IPS-18c (cell line): ENCODE data around the gene CANX.

ENCODE experiments used
- H3K4me3 ChIP-seq: 2 replicates; pipeline ENCODE4 v1.7.0; 2013; ENCODE audit warnings: low read depth, mild to moderate bottlenecking, low read length, moderate library complexity; ENCODE audit not compliant: insufficient read depth
- H3K9me3 ChIP-seq: one replicate; pipeline ENCODE4 v1.6.1; 2013; ENCODE audit warnings: mild to moderate bottlenecking, low read length, moderate library complexity; ENCODE audit not compliant: control insufficient read depth, insufficient read depth

Gene CANX

DNA sequence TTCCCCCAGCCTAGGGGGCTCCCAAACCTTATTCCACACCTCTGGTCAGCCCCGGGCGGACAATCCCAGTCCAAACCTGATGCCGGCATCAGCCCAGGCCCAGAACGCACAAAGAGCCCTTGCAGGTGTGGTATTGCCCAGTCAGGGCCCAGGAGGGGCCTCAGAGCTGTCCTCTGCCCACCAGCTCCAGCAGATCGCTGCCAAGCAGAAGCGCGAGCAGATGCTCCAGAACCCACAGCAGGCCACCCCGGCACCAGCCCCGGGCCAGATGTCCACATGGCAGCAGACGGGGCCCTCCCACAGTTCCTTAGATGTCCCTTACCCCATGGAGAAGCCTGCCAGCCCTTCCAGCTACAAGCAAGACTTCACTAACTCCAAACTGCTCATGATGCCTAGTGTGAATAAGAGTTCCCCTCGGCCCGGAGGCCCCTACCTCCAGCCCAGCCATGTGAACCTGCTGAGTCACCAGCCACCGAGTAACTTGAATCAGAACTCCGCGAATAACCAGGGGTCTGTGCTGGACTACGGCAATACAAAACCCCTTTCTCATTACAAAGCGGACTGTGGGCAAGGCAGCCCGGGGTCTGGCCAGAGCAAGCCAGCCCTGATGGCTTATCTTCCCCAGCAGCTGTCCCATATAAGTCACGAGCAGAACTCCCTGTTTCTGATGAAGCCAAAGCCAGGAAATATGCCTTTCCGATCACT lies 67.4 kb downstream of the CANX start:
- H3K4me3 ChIP-seq, result no peak overlapping the region
- H3K9me3 ChIP-seq, result no peaks in the 10 kb centered on the region

DNA sequence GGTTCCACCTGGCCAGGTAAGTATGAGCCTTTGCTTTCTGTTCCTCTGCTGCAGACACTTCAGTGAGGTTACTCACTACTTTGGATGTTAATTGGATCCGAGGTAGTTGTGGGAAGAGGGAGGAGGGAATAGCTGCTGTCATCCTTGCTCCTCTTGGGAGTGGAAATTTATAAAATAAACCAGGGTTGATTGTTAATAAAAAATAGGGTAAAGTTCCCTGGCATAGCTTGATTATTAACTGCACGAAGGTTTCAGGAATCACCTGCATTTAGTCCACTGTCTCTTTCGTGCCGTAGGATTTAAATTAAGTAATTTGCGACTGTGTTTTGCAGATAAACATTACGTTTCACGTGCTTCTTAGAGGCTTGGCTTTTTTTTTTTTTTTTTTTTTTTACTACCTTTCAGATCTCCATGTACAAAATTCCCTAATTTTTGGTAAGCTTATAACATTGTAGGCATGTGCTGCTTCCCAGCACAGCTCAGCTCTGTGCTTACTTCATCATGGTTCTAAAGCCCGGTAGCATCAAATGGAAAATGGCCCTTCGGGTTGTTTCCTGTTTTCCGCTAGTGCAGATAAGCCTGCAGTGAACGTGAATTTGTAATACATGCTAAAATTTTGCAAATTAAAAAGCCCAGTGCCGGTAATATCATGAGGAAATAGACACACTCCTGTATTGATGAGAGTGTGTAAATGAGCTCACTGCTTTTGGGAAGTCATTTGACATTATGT lies 68.1 kb downstream of the CANX start:
- no peaks in the 10 kb centered on the region for H3K9me3 ChIP-seq

DNA sequence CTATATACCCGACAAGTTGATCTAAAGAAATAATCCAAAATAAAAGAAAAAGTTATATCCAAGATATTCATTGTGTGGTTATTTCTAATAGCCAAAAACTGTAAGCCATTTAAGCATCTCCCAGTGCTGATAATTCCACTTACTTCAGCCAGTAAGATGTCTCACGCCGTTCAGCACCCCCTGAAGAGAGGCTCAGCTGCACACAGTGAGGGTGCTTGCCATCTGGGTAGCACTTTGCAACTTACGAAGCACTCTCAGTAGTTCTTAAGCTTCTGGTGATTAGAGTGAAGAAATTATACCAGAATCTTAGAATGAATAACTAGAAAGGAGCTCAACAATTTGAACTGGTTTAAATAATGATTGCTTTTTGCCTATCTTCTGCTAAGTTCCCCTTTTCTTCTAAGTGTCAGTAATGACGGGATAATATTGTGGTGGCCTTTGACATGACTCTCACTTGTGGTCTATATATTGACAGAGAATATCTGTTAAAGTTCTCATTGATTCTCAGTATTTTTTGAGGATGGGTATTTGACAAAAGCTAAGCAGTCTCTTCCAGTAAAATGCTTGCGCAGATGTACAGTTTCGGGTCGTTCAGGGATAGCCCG lies 68.8 kb downstream of the CANX start:
- no peak overlapping the region for H3K4me3 ChIP-seq

More for the DNA sequence above, 68.1 kb downstream of the CANX start:
- H3K4me3 ChIP-seq, result no peak overlapping the region

DNA sequence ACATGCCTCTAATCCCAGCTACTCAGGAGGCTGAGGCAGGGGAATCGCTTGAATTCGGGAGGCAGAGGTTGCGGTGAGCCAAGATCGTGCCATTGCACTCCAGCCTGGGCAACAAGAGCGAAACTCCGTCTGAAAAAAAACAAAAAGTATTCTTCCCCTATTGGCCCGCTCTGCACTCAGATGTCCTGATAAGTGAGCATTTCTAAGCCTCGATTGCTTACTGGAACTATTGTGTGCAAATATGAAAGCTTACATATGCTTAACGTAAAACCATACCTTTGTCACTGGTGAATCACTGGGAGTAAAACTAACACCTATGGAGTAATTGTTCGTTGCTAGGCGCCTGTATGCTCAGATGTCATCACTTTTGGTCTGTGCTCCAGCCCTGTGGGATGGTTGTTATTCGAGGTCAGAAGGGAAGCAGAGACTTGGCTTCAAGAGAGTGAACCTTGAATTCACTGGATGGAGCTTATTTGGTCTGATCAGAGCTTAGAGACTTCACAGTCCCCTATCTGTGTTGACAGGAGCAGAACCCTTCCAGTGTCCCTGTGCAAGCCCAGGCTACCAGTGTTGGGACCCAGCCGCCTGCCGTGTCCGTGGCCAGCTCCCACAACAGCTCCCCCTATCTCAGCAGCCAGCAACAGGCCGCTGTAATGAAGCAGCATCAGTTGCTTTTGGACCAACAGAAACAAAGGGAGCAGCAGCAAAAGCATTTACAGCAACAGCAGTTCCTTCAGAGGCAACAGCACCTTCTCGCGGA lies 69.7 kb downstream of the CANX start:
- no peaks in the 10 kb centered on the region for H3K9me3 ChIP-seq
- H3K4me3 ChIP-seq, result no peak overlapping the region

More for the DNA sequence above, 68.8 kb downstream of the CANX start:
- H3K9me3 ChIP-seq, result no peaks in the 10 kb centered on the region

DNA sequence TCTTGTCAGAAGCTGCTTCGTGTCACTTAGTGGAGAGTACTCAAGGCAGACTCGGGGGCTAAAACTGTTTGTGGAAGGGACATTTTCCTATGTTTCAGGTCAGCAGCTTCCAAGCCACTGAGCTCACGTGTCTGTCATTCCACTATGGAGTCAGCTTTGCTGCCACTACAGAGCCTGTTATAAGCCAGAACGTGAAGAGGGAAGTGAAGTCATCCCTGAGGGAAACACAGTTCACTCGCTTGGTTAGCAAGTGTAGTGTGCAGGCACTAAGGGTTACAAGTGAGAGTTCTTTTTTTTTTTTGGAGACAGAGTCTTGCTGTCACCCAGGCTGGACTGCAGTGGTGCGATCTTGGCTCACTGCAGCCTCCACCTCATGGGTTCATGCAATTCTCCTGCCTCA lies 70.5 kb downstream of the CANX start:
- Histone ChIP-seq H3K9me3 (no peaks in the 10 kb centered on the region), H3K4me3 (no peak overlapping the region)

DNA sequence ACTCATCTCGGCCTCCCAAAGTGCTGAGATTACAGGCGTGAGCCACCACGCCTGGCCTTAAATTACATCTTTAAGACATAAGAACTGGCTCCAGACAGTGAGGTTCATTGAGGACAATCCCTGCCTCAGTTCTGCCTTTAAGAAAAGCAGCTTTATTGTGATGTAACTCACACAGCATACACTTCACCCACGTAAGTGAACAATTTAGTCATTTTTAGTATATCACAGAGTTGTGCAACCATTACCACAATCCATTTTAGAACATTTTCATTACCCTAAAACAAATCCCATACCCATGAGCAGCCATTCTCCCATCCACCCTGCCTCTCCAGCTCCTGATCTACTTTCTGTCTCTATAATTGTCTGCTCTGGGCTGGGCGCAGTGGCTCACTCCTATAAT lies 71.0 kb downstream of the CANX start:
- no peak overlapping the region for H3K4me3 ChIP-seq
- H3K9me3 ChIP-seq, result no peaks in the 10 kb centered on the region

DNA sequence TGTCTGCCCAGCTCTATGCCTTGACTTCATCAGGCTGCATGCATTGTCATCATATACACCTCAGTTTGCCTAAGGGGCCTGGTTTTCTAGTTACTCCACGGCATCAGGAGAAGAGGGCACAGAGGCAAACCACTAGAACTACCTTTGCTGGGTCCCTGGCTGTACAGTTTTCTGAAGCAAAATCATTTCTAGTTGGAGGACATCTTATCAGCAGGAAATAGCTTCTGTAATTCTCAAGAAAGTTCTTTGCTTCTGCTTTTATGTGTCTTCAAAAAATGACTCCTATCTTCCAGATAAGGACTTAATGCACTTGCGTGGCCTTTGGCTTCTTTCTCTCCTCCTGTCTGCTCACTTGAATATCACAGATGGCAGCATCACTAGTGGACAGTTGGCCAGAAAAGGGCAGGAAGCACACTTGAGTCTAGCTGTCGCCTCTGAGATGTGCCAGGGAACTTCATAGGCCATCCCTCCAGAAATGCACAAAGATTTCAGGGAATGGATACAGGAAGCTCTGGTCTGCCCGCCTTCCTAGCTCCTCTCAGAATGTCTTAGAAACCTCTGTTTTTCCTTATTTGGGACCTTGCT lies 72.6 kb downstream of the CANX start:
- Histone ChIP-seq H3K4me3 (no peak overlapping the region), H3K9me3 (no peaks in the 10 kb centered on the region)

DNA sequence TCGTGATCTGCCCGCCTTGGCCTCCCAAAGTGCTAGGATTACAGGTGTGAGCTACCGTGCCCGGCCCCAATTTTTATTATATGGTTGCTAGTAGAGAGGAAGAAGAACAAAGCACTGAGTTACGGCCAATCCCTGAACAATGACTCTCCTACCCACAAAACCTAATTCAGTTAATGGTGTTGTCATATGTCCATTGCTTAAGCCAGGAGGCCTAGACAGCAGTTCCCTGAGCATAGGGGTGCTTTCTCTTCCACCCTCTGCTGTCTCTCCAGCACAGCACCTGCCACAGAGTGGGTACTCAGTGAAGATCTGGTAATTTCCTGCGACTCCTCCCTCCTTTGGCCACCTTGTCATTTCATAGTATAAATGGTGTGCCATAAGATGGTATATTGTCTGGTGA lies 73.6 kb downstream of the CANX start:
- Histone ChIP-seq H3K4me3 (no peak overlapping the region), H3K9me3 (no peaks in the 10 kb centered on the region)

DNA sequence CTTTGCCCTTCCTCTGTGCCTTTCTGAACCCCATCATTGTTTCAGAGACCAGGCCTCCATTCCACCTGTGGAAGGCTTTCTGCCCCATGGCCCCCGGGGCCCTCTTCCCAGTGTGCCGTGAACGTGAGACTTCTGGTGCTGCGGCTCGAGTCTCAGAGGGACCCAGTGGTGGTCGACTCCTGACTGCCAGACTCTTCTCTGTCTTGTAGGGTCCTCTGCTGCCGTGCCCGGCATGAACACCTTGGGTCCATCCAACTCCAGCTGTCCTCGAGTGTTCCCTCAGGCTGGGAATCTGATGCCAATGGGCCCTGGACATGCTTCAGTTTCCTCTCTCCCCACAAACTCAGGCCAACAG lies 74.9 kb downstream of the CANX start:
- H3K9me3 ChIP-seq, result no peaks in the 10 kb centered on the region
- no peak overlapping the region for H3K4me3 ChIP-seq

DNA sequence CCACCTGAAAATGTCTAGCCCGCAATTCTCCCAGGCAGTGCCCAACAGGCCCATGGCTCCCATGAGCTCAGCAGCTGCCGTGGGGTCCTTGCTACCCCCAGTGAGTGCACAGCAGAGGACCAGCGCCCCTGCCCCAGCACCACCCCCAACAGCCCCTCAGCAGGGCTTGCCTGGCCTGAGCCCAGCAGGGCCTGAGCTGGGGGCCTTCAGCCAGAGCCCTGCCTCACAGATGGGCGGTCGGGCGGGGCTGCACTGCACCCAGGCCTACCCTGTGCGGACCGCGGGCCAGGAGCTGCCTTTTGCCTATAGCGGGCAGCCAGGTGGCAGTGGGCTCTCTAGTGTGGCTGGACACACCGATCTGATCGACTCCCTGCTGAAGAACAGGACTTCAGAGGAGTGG lies 75.7 kb downstream of the CANX start:
- H3K4me3 ChIP-seq, result no peak overlapping the region
- no peaks in the 10 kb centered on the region for H3K9me3 ChIP-seq

DNA sequence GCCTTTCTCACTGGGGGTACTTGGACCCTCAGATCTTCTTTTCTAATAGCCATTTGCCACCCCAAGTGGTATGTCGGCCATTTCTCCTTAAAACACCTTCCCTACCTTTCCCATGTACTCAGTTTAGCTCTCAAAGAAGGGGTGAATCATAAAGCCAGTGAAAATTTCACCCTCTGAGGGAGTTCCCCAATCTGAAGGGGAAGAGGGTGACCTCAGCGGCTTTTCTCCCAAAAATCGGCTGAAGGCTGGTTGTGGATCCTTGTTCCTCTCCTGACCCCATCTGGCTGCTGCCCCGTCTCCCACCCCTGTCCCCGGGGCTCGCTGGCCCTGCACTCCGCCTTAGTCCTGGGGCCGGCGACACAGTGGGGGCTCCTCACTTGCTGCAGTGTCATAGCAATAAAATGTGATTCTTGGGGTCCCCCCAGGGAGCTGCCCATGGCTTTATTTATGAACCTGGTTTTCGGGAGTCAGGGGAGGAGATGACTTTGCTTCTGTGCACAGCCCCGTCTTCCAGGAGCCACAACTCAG lies 77.7 kb downstream of the CANX start:
- H3K9me3 ChIP-seq, result no peaks in the 10 kb centered on the region
- H3K4me3 ChIP-seq, result no peak overlapping the region

DNA sequence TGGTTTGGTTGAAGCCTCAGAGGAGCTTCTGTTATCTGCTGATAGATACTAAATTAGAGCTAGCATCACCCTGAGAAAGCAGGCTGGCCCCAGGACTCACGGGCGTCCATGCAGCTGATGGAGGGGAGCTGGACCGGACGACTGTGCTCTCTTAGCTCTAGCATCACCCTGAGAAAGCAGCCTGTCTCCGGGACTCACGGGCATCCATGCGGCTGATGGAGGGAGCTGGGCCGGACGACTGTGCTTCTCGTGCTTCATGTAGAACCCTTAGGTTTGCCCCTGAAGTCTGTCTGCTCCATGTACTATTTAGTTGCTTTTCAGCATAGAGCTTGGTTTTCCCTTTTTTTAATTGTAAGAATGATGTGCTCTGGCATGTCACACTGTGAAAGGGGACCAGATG lies 78.7 kb downstream of the CANX start:
- H3K9me3 ChIP-seq, result no peaks in the 10 kb centered on the region

DNA sequence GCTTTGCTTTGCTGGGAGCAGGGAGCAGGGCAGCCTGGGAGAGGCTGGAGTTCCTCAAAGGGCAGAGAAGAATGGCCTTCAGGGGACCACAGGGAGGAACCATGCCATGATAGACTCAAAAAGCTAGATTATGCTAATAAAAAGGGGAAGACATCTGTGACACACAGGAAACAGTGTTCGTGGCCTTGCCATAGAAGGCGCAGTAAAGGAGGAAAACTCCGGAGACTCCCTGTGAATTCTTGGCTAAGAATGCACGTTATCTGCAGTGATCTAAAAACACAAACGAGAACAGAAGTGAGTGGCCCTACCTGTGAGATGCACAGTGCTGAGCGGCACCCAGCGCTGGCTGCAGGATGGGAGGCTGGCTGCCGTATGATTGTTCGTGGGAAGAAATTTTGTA lies 79.1 kb downstream of the CANX start:
- no peak overlapping the region for H3K4me3 ChIP-seq

More for the DNA sequence above, 78.7 kb downstream of the CANX start:
- no peak overlapping the region for H3K4me3 ChIP-seq

DNA sequence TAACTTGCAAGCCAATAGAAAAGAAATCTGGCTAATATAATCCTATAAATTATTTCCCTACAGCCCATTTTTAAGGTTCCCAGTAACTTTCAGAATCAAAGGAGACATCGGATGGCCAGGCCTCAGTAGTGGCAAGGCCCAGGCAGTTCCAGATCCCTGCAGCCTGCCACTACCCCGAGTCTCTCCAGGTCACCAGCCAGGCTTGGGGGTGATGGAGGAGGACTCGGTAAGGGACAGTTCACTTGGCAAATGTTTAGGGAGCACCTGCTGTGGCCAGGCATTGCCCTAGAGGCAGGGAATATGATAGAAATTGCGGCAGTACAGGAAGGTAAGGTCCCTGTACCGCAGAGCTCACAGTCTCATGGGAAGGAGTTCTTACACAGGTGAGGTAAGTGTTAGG lies 79.8 kb downstream of the CANX start:
- no peaks in the 10 kb centered on the region for H3K9me3 ChIP-seq
- no peak overlapping the region for H3K4me3 ChIP-seq

More for the DNA sequence above, 79.1 kb downstream of the CANX start:
- H3K9me3 ChIP-seq, result no peaks in the 10 kb centered on the region

DNA sequence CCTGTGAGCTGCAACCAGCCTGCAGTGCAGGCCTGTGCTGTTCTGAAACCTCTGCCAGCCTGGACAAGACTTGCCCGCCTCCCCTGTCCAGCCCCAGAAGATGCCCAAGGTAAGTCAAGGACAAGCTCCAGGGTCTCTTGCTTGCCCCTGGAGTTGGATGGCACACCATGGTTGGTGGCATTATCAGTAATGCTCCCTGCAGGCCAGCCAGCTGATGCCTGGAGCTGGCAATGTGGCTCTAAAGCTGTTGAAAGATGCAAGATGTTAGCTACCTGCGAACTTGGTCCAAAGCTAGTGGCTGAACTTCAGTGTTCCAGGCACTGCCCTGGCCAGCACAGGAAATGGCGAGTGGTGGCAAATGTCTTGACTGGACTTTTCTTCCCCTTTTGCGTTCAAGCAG lies 81.1 kb downstream of the CANX start:
- H3K9me3 ChIP-seq, result no peaks in the 10 kb centered on the region
- no peak overlapping the region for H3K4me3 ChIP-seq

DNA sequence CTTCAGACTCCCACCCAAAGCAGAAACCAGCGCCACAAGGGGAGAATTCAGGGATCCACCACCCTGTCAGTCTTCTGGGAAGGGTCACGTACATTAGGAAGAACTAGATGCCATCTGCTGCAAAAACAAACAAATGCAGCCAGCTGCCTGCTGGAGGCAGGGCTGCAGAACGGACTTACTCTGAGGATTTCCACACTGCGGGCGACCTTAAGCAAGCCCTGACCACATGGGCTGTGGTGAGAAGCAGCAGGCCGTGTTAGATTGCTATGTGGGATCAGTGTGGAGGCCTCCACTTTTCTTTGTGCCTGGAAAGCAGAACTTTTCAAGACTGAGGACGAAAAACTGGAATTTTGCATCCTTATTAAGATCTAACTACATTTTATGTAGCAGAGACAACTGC lies 81.6 kb downstream of the CANX start:
- Histone ChIP-seq H3K9me3 (no peaks in the 10 kb centered on the region), H3K4me3 (no peak overlapping the region)
